Right lobe of liver (tissue), 4 donors: ENCODE results near the gene RSPH6A.

Experiments
- CTCF ChIP-seq, 4 donors: fragments of 200-600 bp in 3 of 4; fragments of 450-650 bp in 1 of 4; IDR thresholded peaks; one replicate each; pipeline versions ENCODE4 v1.5.1 to v1.8.0; 2016 to 2022; ENCODE audit warnings: antibody characterized with exemption in 4 of 4, mild to moderate bottlenecking in 2 of 4
- POLR2A ChIP-seq: fragments of 450-650 bp; IDR thresholded peaks from one replicate; pipeline ENCODE4 v1.6.1; 2017; ENCODE audit warnings: antibody characterized with exemption, mild to moderate bottlenecking
- donor health status: DM: no; HTN: no; CAD: no.
- donor health status: DM: no; HTN: no; CAD: no.
- donor health status: DM: no; HTN: yes; CAD: no.

- no peak for TF ChIP-seq CTCF (IDR thresholded peaks at IDR 0.05)
- no peak for TF ChIP-seq POLR2A
These were observed 21.9 kb downstream of the RSPH6A start for GRCh38 chr19:45793178-45793564.
